HPDE6-E6E7 (cell line): ENCODE results near the gene PPP1CA.

ENCODE experiments used
- DNase-seq: peaks from one replicate; pipeline ENCODE4 v3.0.0; 2011; ENCODE audit warnings: missing footprints; ENCODE audit errors: extremely low spot score

The PPP1CA gene

GRCh38 chr11:67401495-67402191 is at the start of gene PPP1CA:
PPP1CA (minus strand) TSS chr11:67401858; CDS start chr11:67401782, 76 bp downstream.
- DNase-seq: peak; percentile 91

- no peak for DNase-seq
Observed at GRCh38 chr11:67450796-67451657, 49.4 kb upstream of the PPP1CA start.

GRCh38 chr11:67449116-67449844 is 47.6 kb upstream of the PPP1CA start:
- no peak for DNase-seq

GRCh38 chr11:67448220-67448609 is 46.6 kb upstream of the PPP1CA start:
- no peak for DNase-seq

- DNase-seq: no peak
Observed at GRCh38 chr11:67445515-67445914, 43.9 kb upstream of the PPP1CA start.

- DNase-seq: no peak
Observed at GRCh38 chr11:67442504-67443404, 41.1 kb upstream of the PPP1CA start.

- no peak for DNase-seq
Observed at GRCh38 chr11:67441731-67442351, 40.2 kb upstream of the PPP1CA start.

- no peak for DNase-seq
Observed at GRCh38 chr11:67441098-67441563, 39.5 kb upstream of the PPP1CA start.

- no peak for DNase-seq
Observed at GRCh38 chr11:67440229-67441097, 38.8 kb upstream of the PPP1CA start.

- no peak for DNase-seq
Observed at GRCh38 chr11:67439321-67440228, 37.9 kb upstream of the PPP1CA start.

GRCh38 chr11:67438158-67438902 is 36.7 kb upstream of the PPP1CA start:
- DNase-seq: no peak

- DNase-seq: no peak
Observed at GRCh38 chr11:67437809-67438157, 36.1 kb upstream of the PPP1CA start.

- DNase-seq: no peak
Observed at GRCh38 chr11:67437082-67437808, 35.6 kb upstream of the PPP1CA start, which contains the start of gene PTPRCAP. PTPRCAP (minus strand) TSS chr11:67437682; CDS start chr11:67437619, 63 bp downstream.

GRCh38 chr11:67436459-67437081 is 34.9 kb upstream of the PPP1CA start:
- DNase-seq: no peak

GRCh38 chr11:67435727-67436458 is 34.2 kb upstream of the PPP1CA start:
- DNase-seq: no peak
